ENCODE data around the gene IRAG1. TPM values are rescaled to one million over a fixed set of nuclear protein-coding genes. Genes with fewer than 3 reads are reported as not detected.

Gene IRAG1
- total and polyA plus RNA-seq, 2 experiments from 2014 or later = 1.5 to 2.7 TPM

GRCh38 chr11:10716543-10717259, 23.1 kb upstream of the IRAG1 start:
- no peak overlapping the region for H3K27ac Mint-ChIP-seq
- 0 out of 2 replicates have a peak, but pooled peaks cover 8% of the 10 kb centered on the region for H3K9me2 ChIP-seq (ENCODE audit: insufficient read depth)
- peaks cover 2% of the 10 kb centered on the region; the same call in 1 of the 3 replicates for H3K4me1 Mint-ChIP-seq
- no peak overlapping the region for H3K4me2 ChIP-seq
- H3K36me3 Mint-ChIP-seq (ENCODE audit: low read depth) = no peaks in the 10 kb centered on the region; the same call in 2 of the 3 replicates
- H3K27me3 Mint-ChIP-seq (ENCODE audit: insufficient read depth, low read depth, poor library complexity) = peaks cover 5% of the 10 kb centered on the region
- H3K27ac ChIP-seq (ENCODE audit: low read depth) = no peak overlapping the region
- DNase-seq (ENCODE audit: low spot score) (no peak), ATAC-seq (no peak)
- no peak overlapping the region for H2AFZ ChIP-seq
- no peak overlapping the region for H3K4me3 Mint-ChIP-seq
- no peaks in the 10 kb centered on the region for H3K79me2 ChIP-seq (replicated peaks; ENCODE audit: insufficient read depth)
- no peaks in the 10 kb centered on the region for H3K4me1 ChIP-seq (ENCODE audit: insufficient read depth)
- H3K9me3 Mint-ChIP-seq = no peaks in the 10 kb centered on the region
- TF ChIP-seq ZNF462 (CRISPR knock-in tag; IDR thresholded peaks at IDR 0.05) (no peak), ZNF331 (CRISPR knock-in tag; IDR thresholded peaks at IDR 0.05; ENCODE audit: low read depth) (no peak), STAT1 (IDR thresholded peaks at IDR 0.05; ENCODE audit: unreplicated experiment) (no peak), EZH2 (IDR thresholded peaks at IDR 0.05; ENCODE audit: low read depth, unreplicated experiment) (no peak), ZNF114 (CRISPR knock-in tag; IDR thresholded peaks at IDR 0.05) (no peak), CREB1 (CRISPR knock-in tag; IDR thresholded peaks at IDR 0.05; ENCODE audit: low read depth) (no peak), JUNB (IDR thresholded peaks at IDR 0.05; ENCODE audit: unreplicated experiment) (no peak), CTCF (conservative IDR thresholded peaks at IDR 0.05; ENCODE audit: low read depth in 2 of 2) (no peak), ETS1 (IDR thresholded peaks at IDR 0.05) (no peak), NANOG (IDR thresholded peaks at IDR 0.05; ENCODE audit: borderline replicate concordance) (no peak), POLR2AphosphoS5 (IDR thresholded peaks at IDR 0.05; ENCODE audit: low read depth) (no peak), EZH2phosphoT487 (IDR thresholded peaks at IDR 0.05; ENCODE audit: unreplicated experiment) (no peak)
- TF ChIP-seq, protein P1, sequence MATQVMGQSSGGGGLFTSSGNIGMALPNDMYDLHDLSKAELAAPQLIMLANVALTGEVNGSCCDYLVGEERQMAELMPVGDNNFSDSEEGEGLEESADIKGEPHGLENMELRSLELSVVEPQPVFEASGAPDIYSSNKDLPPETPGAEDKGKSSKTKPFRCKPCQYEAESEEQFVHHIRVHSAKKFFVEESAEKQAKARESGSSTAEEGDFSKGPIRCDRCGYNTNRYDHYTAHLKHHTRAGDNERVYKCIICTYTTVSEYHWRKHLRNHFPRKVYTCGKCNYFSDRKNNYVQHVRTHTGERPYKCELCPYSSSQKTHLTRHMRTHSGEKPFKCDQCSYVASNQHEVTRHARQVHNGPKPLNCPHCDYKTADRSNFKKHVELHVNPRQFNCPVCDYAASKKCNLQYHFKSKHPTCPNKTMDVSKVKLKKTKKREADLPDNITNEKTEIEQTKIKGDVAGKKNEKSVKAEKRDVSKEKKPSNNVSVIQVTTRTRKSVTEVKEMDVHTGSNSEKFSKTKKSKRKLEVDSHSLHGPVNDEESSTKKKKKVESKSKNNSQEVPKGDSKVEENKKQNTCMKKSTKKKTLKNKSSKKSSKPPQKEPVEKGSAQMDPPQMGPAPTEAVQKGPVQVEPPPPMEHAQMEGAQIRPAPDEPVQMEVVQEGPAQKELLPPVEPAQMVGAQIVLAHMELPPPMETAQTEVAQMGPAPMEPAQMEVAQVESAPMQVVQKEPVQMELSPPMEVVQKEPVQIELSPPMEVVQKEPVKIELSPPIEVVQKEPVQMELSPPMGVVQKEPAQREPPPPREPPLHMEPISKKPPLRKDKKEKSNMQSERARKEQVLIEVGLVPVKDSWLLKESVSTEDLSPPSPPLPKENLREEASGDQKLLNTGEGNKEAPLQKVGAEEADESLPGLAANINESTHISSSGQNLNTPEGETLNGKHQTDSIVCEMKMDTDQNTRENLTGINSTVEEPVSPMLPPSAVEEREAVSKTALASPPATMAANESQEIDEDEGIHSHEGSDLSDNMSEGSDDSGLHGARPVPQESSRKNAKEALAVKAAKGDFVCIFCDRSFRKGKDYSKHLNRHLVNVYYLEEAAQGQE (IDR thresholded peaks at IDR 0.05; ENCODE audit: unreplicated experiment) = no peak
- no peaks in the 10 kb centered on the region for H3K27me3 ChIP-seq (ENCODE audit: insufficient read depth)
- H3K4me3 ChIP-seq = no peak overlapping the region
- no peaks in the 10 kb centered on the region for H3F3A ChIP-seq (replicated peaks; ENCODE audit: low read depth)
- H3K36me3 ChIP-seq (ENCODE audit: insufficient read depth) = no peaks in the 10 kb centered on the region
- H4K20me1 ChIP-seq (replicated peaks; ENCODE audit: insufficient read depth) = no peaks in the 10 kb centered on the region
